Activated naive CD4-positive, alpha-beta T cell (primary cell): ENCODE measurements around the gene RNF113A.
"Not testable (repeated sequence)": the region's sequence is repeated elsewhere in the genome, so short reads cannot be mapped to it uniquely, and the experiment has no call there.

Source experiments
- DNase-seq, 4 experiments: peaks; one replicate each; lab custom pipeline; 2025; lab: John Stamatoyannopoulos, UW

RNF113A gene

DNA sequence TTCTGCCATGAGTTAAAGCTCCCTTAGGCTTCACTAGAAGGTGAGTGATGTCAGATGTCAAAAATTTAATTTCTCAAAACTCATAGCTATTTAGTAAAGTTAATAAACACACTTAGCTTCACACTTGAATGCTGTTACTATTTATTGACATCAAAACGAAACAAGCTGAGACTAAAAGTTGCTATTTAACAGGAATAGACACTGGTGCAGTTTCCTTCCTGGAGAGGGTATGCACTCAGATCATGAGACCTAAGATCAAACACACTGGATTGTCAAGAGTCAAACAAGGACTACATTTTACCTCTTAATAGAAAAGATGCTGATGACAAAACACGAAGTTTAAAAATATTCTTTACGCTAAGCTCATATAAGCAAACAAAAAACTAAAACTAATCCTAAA is 37.6 kb downstream of the RNF113A start:
- no peak for DNase-seq

DNA sequence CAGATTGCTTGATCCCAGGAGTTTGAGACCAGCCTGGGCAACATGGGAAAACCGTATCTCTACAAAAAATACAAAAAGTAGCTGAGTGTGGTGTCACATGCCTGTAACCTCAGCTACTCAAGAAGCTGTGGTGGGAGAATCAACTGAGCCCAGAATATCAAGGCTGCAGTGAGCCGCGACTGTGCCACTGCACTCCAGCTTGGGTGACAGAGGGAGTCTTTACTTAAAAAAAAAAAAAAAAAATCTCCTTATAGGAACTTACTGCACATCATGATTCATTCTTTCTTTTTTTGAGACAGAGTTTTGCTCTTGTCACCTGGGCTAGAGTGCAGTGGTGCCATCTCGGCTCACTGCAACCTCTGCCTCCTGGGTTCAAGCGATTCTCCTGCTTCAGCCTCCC is 43.1 kb downstream of the RNF113A start:
- DNase-seq, result no peak

DNA sequence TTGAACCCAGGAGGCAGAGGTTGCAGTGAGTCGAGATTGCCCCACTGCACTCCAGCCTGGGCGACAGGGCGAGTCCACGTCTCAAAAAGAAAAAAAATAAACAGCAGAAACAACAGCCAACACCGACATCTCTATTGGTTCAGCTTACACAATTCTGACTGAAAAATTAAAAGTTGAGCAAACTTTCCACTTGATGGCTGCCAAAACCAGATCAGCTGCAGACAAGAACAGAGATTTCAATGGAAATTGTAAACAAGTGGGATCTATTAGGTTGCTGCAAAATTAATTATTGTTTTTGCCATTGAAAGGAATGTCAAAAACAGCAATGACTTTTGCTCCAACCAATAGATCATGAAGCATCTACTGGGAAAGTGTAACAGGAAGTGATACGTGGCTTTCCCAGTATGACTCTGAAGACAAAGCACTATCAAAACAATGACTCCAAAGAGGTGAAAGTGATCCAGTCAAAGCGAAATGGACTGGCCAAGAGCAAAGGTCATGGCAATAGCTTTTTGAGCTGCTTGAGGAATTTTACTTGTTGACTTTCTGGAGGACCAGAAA is 45.1 kb downstream of the RNF113A start:
- DNase-seq, result no peak

DNA sequence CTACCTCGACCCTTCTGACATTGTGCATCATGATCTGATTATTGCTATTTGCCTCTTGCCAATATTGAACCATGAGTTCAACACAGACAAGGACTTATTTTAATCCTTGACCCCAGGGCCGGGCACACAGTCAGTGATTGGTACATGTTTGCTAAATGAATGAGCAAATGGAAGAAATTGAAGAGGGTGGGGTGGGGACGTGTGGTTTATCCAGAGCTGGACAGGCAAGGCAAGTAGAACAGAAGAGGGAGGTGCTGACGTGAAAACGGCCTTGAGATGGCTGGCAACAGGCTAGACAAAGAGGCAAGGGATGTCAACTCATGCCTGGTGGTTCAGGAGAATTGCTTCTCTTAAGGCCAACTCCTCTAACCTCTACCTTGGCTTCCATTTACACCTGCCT is 47.3 kb downstream of the RNF113A start:
- not testable (repeated sequence) for DNase-seq

DNA sequence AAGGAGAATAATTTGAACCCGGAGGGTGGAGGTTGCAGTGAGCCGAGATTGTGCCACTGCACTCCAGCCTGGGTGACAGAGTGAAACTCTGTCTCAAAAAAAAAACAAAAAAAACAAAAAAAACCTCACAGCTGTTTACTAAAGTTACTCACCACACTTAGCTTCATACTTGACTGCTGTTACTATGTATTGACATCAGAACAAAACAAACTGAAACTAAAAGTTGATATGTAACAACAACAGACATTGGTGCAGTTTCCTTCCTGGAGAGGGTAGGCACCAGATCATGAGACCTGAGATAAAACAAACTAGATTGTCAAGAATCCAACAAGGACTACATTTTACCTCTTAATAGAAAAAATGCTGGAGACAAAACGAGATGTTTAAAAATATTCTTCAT is 49.8 kb downstream of the RNF113A start:
- DNase-seq, result not testable (repeated sequence)
